Measurements from ENCODE around the gene RADIL. TPM values are rescaled to one million over a fixed set of nuclear protein-coding genes. Genes with fewer than 3 reads are reported as not detected.

The RADIL gene
- total RNA-seq, 4 donors from 2014 or later: 23.2 to 31.0 (median 27.1) TPM

- Histone ChIP-seq H3K27me3 (no peaks in the 10 kb centered on the region), H3K36me3 (no peaks in the 10 kb centered on the region), H3K9me3 (peaks cover 0 to 9% (median 0%) of the 10 kb centered on the region in 4 donors), H3K4me3 (peak overlapping the region in 3 of 4 donors; percentile 28 to 50 (median 31)), H3K27ac (peak overlapping the region in 1 of 4 donors; percentile 51), H3K4me1 (peaks cover 0 to 9% (median 0%) of the 10 kb centered on the region in 4 donors)
- WGBS, 2 donors: 84 to 94% methylated on average over 11 of the region's 11 CpGs
- DNase-seq (ENCODE audit: low spot score in 2 of 2): no peak
- TF ChIP-seq POLR2A (IDR thresholded peaks at IDR 0.05) (no peak), EP300 (IDR thresholded peaks at IDR 0.05) (no peak), CTCF (IDR thresholded peaks at IDR 0.05) (no peak)
Measured at GRCh38 chr7:4861227-4861626, 22.3 kb downstream of the RADIL start.

- Histone ChIP-seq H3K4me1 (peaks cover 0 to 9% (median 0%) of the 10 kb centered on the region in 4 donors), H3K36me3 (peaks cover 0 to 8% (median 0%) of the 10 kb centered on the region in 3 donors), H3K27ac (no peak overlapping the region), H3K27me3 (no peaks in the 10 kb centered on the region), H3K9me3 (peaks cover 0 to 10% (median 0%) of the 10 kb centered on the region in 4 donors), H3K4me3 (no peak overlapping the region)
- WGBS, 2 donors: 75 to 85% methylated on average over 3 of the region's 3 CpGs
- DNase-seq (ENCODE audit: low spot score in 2 of 2): no peak
- TF ChIP-seq CTCF (IDR thresholded peaks at IDR 0.05): no peak
- no peak for TF ChIP-seq EP300 (IDR thresholded peaks at IDR 0.05)
Measured at GRCh38 chr7:4857189-4857588, 26.3 kb downstream of the RADIL start.

GRCh38 chr7:4856336-4857057 is 27.0 kb downstream of the RADIL start:
- no peaks in the 10 kb centered on the region for H3K27me3 ChIP-seq
- H3K4me3 ChIP-seq: no peak overlapping the region
- peaks cover 0 to 3% (median 0%) of the 10 kb centered on the region in 4 donors for H3K4me1 ChIP-seq
- WGBS, 2 donors: 85 to 87% methylated on average over 10 of the region's 10 CpGs
- DNase-seq (ENCODE audit: low spot score in 2 of 2): no peak
- peaks cover 0 to 10% (median 0%) of the 10 kb centered on the region in 4 donors for H3K9me3 ChIP-seq
- TF ChIP-seq POLR2A (IDR thresholded peaks at IDR 0.05): no peak
- TF ChIP-seq EP300 (IDR thresholded peaks at IDR 0.05): no peak
- no peak for TF ChIP-seq CTCF (IDR thresholded peaks at IDR 0.05)
- peaks cover 0 to 15% (median 0%) of the 10 kb centered on the region in 3 donors for H3K36me3 ChIP-seq
- H3K27ac ChIP-seq: no peak overlapping the region

- Histone ChIP-seq H3K27ac (no peak overlapping the region), H3K4me3 (no peak overlapping the region), H3K27me3 (no peaks in the 10 kb centered on the region), H3K36me3 (peaks cover 0 to 24% (median 0%) of the 10 kb centered on the region in 3 donors), H3K4me1 (no peaks in the 10 kb centered on the region), H3K9me3 (peaks cover 0 to 21% (median 0%) of the 10 kb centered on the region in 4 donors)
- DNase-seq (ENCODE audit: low spot score in 2 of 2): no peak
- TF ChIP-seq CTCF (IDR thresholded peaks at IDR 0.05) (no peak), POLR2A (IDR thresholded peaks at IDR 0.05) (no peak), EP300 (IDR thresholded peaks at IDR 0.05) (no peak)
- WGBS, 2 donors: 85 to 92% methylated on average over 6 of the region's 6 CpGs
Measured at GRCh38 chr7:4854916-4855315, 28.6 kb downstream of the RADIL start.

All from tibial nerve (tissue), 4 donors.